Activated CD4-positive, alpha-beta T cell treated with anti-CD3 and anti-CD28 coated beads, Interleukin-2, amount 50 U/mL, for 24 hours (primary cell): ENCODE measurements around the gene ACAT2.
"Not testable (repeated sequence)": the region's sequence is repeated elsewhere in the genome, so short reads cannot be mapped to it uniquely, and the experiment has no call there.

Experiments used
- DNase-seq, 2 donors: peaks; one replicate each; pipeline ENCODE4 v3.0.0-alpha.2; 2020; ENCODE audit warnings: low read depth in 1 of 2, low spot score in 1 of 2

ACAT2 gene

DNA sequence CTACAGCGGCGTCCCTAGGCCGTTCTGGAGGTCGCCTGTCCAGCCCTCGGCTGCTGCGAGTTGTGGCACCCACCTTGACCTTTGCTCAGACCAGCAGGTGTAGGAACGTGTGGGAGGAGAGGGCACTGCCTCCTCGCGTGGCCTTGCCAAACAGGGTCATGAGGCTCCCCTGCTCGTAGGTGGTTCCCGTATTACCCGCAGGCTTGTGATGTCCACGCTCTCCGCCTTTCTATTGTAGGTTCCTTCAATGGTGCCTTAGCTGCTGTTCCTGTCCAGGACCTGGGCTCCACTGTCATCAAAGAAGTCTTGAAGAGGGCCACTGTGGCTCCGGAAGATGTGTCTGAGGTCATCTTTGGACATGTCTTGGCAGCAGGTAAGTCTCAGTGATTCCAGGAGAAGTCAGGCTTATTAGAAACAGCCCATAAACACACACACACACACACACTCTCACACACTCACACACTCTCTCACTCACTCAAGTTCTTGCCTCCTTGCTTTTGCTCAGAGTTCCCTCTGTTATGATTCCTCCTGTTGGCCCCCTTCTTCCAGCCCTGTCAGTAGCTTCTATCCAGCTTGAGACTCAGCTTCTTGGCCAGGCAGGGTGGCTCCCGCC lies 942 bp downstream of the ACAT2 start:
- no peak for DNase-seq

- no peak for DNase-seq
These were observed 5.1 kb downstream of the ACAT2 start for GRCh38 chr6:159766906-159767305.

DNA sequence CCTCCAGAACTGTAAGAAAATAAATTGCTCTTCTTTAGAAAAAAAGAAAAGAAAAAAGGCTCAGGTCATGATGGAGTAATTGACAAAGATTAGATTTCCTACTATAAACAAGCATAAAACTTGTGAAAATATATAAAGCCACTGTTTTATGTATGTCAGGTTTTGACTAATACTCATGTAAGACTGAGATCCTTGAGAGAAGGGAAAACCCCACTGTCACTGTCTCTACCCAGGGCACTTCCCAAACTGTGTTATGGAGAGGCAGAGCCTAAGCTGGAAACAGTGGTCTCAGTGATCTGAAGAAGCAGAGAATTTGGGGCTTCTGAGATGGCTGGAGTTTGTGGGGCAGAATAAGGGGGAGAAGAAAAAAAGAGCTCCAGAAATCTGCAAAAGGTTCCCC lies 7.6 kb downstream of the ACAT2 start:
- DNase-seq = no peak

DNA sequence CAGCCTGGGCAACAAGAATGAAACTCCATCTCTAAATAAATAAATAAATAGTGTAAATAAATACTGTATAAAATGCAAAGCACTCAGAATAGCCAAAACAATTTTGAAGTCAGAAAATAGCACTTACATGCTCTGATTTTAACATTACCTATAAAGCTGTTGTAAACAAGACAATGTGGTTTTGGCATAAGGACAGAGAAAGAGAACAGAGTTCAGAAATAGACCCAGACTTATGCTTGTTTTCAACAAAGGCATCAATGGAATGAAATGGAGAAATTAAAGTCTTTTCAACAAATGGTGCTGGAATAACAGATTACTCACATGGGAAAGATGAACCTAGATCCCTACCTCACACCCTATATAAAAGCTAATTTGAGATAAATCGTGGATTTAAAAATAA lies 10.4 kb downstream of the ACAT2 start:
- DNase-seq = no peak

DNA sequence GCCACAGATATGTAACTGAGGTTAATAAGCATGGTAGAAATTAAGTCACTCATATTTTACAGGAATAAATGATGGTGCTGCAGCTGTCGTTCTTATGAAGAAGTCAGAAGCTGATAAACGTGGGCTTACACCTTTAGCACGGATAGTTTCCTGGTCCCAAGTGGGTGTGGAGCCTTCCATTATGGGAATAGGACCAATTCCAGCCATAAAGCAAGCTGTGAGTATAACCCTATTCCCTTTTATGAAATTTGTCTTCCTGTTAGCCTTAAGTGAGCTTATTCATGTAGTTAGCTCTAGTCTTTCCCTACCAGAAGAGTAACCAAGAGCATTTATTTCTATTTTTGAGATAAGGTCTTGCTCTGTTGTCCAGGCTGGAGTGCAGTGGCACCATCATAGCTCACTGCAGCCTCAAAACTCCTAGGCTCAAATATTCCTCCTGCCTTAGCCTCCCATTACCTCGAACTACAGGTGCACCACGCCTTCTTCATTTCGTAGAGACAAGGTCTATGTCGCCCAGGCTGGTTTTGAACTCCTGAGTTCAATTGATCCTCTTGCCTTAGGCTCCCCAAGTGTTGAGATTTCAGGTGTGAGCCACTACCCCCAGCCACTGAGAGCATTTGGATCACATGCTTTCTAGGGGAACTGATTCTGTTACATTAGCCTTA lies 15.5 kb downstream of the ACAT2 start:
- DNase-seq = no peak

DNA sequence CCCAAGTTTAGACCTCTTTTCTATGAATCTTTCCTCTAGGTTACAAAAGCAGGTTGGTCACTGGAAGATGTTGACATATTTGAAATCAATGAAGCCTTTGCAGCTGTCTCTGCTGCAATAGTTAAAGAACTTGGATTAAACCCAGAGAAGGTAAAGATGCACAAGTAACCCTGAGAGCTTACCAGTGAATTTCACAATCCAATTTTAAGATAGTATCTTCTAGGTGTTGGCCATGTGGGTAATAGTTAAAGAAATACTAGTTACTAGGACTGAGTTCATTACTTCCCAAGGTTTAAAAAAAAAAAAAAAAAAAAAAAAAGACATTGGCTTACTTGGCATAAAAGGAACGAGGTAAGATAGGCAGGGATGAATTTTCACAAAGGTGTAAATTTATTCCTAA lies 16.3 kb downstream of the ACAT2 start:
- no peak for DNase-seq

DNA sequence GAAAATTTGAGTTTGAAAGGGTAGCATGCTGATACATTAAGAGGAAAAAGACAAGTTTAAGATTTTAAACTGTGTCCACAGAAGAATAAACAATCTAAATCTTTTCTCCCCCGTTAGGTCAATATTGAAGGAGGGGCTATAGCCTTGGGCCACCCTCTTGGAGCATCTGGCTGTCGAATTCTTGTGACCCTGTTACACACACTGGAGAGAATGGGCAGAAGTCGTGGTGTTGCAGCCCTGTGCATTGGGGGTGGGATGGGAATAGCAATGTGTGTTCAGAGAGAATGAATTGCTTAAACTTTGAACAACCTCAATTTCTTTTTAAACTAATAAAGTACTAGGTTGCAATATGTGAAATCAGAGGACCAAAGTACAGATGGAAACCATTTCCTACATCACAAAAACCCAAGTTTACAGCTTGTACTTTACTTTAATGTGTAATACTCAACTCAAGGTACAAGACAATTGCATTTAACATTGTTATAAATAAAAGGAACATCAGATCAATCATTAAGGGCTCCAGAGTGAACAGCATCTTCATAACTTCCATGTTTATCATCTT lies 16.8 kb downstream of the ACAT2 start:
- no peak for DNase-seq

DNA sequence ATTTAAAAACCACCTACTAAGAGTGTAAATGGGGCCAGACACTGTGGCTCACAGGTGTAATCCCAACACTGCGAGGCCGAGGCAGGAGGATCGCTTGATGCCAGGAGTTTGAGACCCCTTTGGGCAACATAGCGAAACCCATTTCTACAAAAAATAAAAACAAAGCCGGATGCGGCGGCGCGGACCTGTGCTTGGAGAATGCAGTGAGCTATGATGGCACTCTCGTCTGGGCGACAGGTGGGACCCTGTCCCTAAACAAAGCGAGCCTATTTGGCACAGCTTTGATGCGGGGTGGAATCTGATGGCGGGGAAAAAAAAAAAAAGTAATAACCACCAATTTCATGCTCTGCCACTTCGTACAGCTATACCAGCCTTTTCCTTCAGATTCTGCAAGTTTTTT lies 26.4 kb downstream of the ACAT2 start:
- no peak for DNase-seq

DNA sequence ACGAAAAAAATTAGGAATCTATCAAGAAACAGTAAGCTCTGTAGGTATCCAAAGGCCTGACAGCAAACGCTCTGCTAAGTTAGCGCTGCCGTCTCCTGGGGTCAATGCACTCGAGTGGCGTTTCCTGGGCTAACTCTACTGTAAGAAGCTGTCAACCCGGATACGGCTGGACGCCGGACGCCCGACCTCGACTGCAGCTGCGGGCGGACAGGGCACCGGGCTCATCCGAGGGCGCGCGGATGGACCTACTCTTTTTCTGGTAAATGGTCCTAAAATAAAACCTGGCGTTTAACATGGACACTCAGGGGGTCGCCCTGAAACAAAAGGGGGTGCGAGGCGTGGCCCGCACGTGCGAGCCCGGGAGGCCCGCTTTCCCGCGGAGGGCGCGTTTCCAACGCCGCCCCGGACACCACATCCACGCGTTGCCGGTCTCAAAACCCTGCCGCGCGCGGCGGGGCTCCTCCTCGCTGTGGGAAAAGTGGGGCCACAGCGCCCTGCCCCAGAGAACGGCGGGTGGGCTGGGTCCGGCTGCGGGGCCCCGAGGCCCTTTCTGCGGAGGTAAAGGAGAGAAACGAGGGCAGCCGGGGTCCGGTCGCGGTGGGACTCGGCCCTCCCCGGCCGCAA lies 27.0 kb downstream of the ACAT2 start:
- DNase-seq = peak in 1 of 2 donors; percentile 10

GRCh38 chr6:159789377-159790148 lies 27.7 kb downstream of the ACAT2 start, which contains the start of gene TCP1:
TSS of gene TCP1 (minus strand) at chr6:159789602. CDS start at chr6:159789468, 134 bp downstream.
- peak; percentile 95 to 100 for DNase-seq

- DNase-seq = peak; percentile 58 to 91
These were observed 28.5 kb downstream of the ACAT2 start, which contains the start of gene MRPL18 for GRCh38 chr6:159790149-159790955. TSS of gene MRPL18 (plus strand) at chr6:159790467. CDS start at chr6:159790588, 121 bp downstream.

DNA sequence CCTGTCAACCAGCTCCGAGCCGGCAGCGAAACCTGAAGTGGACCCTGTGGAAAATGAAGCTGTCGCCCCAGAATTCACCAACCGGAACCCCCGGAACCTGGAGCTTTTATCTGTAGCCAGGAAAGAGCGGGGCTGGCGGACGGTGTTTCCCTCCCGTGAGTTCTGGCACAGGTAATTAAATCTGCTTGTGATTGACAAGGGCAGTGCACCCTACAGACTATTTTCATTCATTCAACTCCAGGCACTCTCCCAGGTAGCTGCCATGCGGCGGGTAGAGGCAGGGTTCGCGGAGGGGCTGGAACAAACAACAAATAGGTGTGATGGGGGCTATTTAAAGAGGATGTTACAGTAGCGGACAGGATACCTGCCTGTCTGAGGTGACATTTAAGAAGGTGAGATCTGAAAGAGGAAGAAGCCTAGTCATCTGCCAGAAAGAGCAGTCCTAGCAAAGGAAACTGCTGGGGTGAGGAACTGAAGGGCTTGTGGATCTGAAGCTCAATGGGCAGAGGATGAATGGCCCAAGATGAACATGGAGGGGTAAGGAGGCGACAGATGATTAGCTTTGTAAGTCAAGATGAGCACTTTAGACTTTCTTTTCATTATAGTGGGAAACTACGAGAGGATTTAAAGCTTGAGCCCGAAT lies 29.2 kb downstream of the ACAT2 start:
- DNase-seq = no peak

DNA sequence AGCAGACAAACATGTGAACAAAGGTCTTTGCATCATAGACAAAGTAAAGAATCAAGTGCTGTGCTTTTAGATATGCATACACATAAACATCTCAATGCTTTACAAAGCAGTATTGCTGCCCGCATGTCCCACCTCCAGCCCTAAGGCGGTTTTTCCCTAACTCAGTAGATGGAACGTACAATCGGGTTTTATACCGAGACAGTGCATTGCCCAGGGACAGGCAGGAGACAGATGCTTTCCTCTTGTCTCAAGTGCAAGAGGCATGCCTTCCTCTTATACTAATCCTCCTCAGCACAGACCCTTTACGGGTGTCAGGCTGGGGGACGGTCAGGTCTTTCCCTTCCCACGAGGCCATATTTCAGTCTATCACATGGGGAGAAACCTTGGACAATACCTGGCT lies 33.1 kb downstream of the ACAT2 start:
- not testable (repeated sequence) for DNase-seq

- DNase-seq = no peak
These were observed 35.7 kb downstream of the ACAT2 start for GRCh38 chr6:159797554-159797953.

- no peak for DNase-seq
These were observed 38.5 kb downstream of the ACAT2 start, which contains the start of gene PNLDC1 for GRCh38 chr6:159800141-159800865. TSS of gene PNLDC1 (plus strand) at chr6:159800276. CDS start at chr6:159800308, 32 bp downstream.

DNA sequence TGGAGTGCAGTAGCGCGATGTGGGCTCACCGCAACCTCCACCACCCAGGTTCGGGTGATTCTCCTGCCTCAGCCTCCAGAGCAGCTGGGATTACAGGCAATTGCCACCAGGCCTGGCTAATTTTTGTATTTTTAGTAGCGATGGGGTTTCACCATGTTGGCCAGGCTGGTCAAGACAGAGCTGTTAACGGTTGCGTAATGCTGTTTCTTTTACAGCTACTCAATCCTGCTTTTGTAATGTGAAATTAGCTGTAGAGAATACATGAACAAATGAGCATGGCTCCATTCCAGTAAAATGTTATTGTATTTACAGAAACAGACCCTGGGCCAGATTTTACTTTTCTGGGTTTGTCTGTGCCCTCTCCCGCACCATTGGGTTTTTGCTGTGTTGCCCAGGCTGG lies 40.1 kb downstream of the ACAT2 start:
- no peak for DNase-seq

DNA sequence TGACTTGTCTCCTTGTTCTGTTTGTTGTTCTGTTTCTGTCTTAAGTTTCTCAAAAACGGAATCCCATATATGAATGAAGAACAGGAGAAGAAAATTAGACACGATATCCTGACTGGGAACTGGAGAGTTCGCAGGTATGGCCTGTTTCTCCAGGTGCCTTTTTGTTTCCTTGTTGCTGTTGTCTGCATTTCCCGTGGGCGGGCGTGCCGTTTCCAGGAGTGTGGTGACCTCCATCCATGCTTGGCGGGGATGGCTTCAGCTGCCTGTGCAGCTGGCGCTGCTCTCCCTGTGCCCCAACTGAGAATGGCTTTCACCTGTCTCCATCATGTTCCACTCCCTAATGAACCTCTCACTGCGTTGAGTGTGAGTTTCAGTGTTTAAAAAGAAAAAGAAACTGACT lies 42.7 kb downstream of the ACAT2 start:
- DNase-seq = no peak

DNA sequence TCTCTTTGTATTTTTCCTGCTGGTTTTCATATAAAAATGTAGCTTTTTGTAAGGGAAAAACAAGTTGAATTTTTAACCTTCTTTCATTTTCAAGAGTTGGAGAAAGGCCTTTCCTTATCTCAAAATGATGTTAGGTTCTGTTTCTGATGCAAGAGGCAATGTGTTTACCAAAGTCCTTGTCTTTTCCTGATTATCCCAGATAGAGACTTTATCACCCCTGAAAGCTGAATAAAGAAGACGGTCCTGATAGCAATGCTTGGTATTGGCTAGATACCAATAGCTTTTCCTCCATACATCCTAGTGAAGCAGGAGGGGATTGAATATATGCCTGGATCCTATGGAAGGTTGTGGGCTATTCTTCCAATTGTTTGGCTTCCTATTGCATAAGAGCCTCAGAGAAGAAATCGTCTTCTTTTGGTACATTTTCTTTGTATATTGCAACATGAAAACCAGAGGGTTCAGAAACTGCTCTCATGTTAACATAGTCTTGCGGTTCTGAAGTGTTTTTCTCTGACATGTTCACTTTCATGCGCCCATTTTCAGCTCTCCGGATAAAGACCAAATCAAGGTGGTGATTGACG lies 43.7 kb downstream of the ACAT2 start:
- no peak for DNase-seq

GRCh38 chr6:159806021-159806458 lies 44.2 kb downstream of the ACAT2 start:
- DNase-seq = no peak
